Thoracic aorta (tissue), 2 donors: ENCODE data around the gene WDR75. TPM values are rescaled to one million over a fixed set of nuclear protein-coding genes. Genes with fewer than 3 reads are reported as not detected.
"Not testable (repeated sequence)": the region's sequence is repeated elsewhere in the genome, so short reads cannot be mapped to it uniquely, and the experiment has no call there.

ENCODE experiments used
- ATAC-seq: fragments of 150-250 bp; one replicate; pipeline ENCODE4 v1.8.0; 2017; ENCODE audit warnings: low read depth; ENCODE audit not compliant: insufficient number of reproducible peaks, low FRiP score
- DNase-seq: peaks from one replicate; pipeline ENCODE4 v3.0.0-alpha.2; 2020; ENCODE audit warnings: low spot score
- H3K27ac ChIP-seq, 2 donors: fragments of 200-600 bp; sonication (generic); 1 replicate in 1 of 2; 2 replicates in 1 of 2; pipeline ENCODE4 v1.5.1; 2016; ENCODE audit warnings: mild to moderate bottlenecking in 2 of 2, moderate library complexity in 2 of 2
- H3K27me3 ChIP-seq: fragments of 200-600 bp; sonication (generic); replicated peaks from 2 replicates; pipeline ENCODE4 v1.6.0; 2016; ENCODE audit warnings: mild to moderate bottlenecking; ENCODE audit not compliant: insufficient read depth
- H3K36me3 ChIP-seq: fragments of 200-600 bp; sonication (generic); one replicate; pipeline ENCODE4 v1.5.1; 2016
- H3K4me1 ChIP-seq, 2 donors: fragments of 200-600 bp; sonication (generic); 1 replicate in 1 of 2; 2 replicates in 1 of 2; pipeline versions ENCODE4 v1.5.1 to v1.6.0; 2016; ENCODE audit warnings: low read depth in 2 of 2, mild to moderate bottlenecking in 1 of 2; ENCODE audit not compliant: control insufficient read depth in 1 of 2
- H3K4me3 ChIP-seq: fragments of 200-600 bp; sonication (generic); 2 replicates; pipeline ENCODE4 v1.5.1; 2016; ENCODE audit warnings: mild to moderate bottlenecking
- H3K9me3 ChIP-seq: fragments of 200-600 bp; sonication (generic); 2 replicates; pipeline ENCODE4 v1.5.1; 2016
- CTCF ChIP-seq: fragments of 200-600 bp; sonication (generic); IDR thresholded peaks from one replicate; pipeline ENCODE4 v1.5.1; 2019; ENCODE audit warnings: antibody characterized with exemption
- total RNA-seq, 2 donors: library from RNA; depleted of rRNA; stranded (reverse); fragments of >200 nt; gene quantifications; one replicate each; pipeline versions ENCODE4 v1.1.0 to v1.2.3, GENCODE V29; 2016

The WDR75 gene
- total RNA-seq, 2 donors from 2014 or later: 34.8 to 58.7 TPM

DNA sequence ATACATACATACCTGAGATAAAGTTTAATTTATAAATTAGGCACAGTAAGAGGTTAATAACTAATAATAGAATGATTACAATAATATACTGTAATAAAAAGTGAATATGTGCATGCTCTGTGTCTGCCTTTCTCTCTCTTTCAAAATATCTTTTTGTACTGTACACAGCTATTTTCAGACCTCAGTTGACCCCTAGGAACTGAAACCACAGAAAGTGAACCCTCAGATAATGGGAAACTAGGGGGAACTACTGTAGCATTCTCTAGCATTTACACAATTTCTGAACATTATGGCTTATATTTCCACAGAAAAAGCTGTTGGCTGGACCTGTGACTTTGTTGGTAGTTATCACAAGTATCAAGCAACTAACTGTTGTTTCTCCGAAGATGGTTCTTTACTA lies 25.9 kb downstream of the WDR75 start:
- no peaks in the 10 kb centered on the region for H3K9me3 ChIP-seq
- no peak overlapping the region for H3K27ac ChIP-seq
- H3K36me3 ChIP-seq: peaks cover 19% of the 10 kb centered on the region
- no peaks in the 10 kb centered on the region for H3K27me3 ChIP-seq
- no peak overlapping the region for H3K4me3 ChIP-seq
- ATAC-seq: no peak
- no peak for DNase-seq
- no peak for TF ChIP-seq CTCF
- H3K4me1 ChIP-seq: peaks cover 2 to 27% of the 10 kb centered on the region in 2 donors

GRCh38 chr2:189467593-189467992 lies 26.3 kb downstream of the WDR75 start:
- DNase-seq: no peak
- H3K36me3 ChIP-seq: peaks cover 23% of the 10 kb centered on the region
- no peaks in the 10 kb centered on the region for H3K27me3 ChIP-seq

GRCh38 chr2:189474526-189474925 lies 33.3 kb downstream of the WDR75 start:
- DNase-seq: no peak
- Histone ChIP-seq H3K36me3 (peaks cover 17% of the 10 kb centered on the region), H3K4me1 (no peaks in the 10 kb centered on the region), H3K27ac (no peak overlapping the region), H3K4me3 (no peak overlapping the region), H3K27me3 (no peaks in the 10 kb centered on the region), H3K9me3 (no peaks in the 10 kb centered on the region)
- ATAC-seq: no peak
- no peak for TF ChIP-seq CTCF

More at GRCh38 chr2:189467593-189467992, 26.3 kb downstream of the WDR75 start:
- H3K4me3 ChIP-seq: no peak overlapping the region
- no peaks in the 10 kb centered on the region for H3K9me3 ChIP-seq
- TF ChIP-seq CTCF: no peak
- peaks cover 2 to 27% of the 10 kb centered on the region in 2 donors for H3K4me1 ChIP-seq
- no peak for ATAC-seq
- H3K27ac ChIP-seq: no peak overlapping the region

DNA sequence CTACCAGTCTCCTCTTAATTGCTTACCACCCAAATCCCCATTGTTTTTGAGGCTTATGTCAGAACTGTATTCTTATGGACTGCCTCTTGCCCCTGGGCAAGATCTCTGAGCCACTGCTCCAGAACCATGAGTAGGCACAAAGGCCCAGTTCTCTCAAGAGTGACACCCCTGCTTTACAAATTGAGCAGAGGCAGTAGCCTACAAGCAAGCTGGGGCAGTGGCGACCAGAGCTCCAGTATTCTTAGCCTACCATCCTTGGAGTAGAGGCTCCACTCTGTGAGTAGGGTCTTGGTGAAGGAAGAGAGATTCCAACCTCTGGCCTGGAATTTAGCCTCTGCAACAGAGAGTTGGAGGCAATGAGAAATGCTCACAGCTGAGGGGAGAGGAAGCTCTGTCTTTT lies 36.5 kb downstream of the WDR75 start:
- Histone ChIP-seq H3K27me3 (no peaks in the 10 kb centered on the region), H3K27ac (no peak overlapping the region), H3K4me1 (no peaks in the 10 kb centered on the region), H3K36me3 (peaks cover 3% of the 10 kb centered on the region), H3K9me3 (no peaks in the 10 kb centered on the region), H3K4me3 (no peak overlapping the region)
- DNase-seq (no peak), ATAC-seq (no peak)
- no peak for TF ChIP-seq CTCF

- not testable (repeated sequence) for H3K4me1 ChIP-seq, H3K4me3 ChIP-seq, H3K27ac ChIP-seq, H3K9me3 ChIP-seq, ATAC-seq, DNase-seq, H3K36me3 ChIP-seq, H3K27me3 ChIP-seq
Observed at GRCh38 chr2:189478289-189478688, 37.0 kb downstream of the WDR75 start.

GRCh38 chr2:189481071-189481470 lies 39.8 kb downstream of the WDR75 start:
- H3K4me1 ChIP-seq: no peaks in the 10 kb centered on the region
- no peak for TF ChIP-seq CTCF
- ATAC-seq (no peak), DNase-seq (no peak)
- no peak overlapping the region for H3K4me3 ChIP-seq
- H3K36me3 ChIP-seq: no peaks in the 10 kb centered on the region
- H3K27ac ChIP-seq: no peak overlapping the region
- H3K27me3 ChIP-seq: no peaks in the 10 kb centered on the region
- H3K9me3 ChIP-seq: no peaks in the 10 kb centered on the region
